AG10803 (cell line): ENCODE data around the gene FIGLA.

Source experiments
- DNase-seq: peaks from one replicate; pipeline ENCODE4 v3.0.0; 2010; ENCODE audit warnings: low read depth
- H3K4me3 ChIP-seq: 2 replicates; pipeline ENCODE4 v1.5.1; 2011; ENCODE audit warnings: mild to moderate bottlenecking, low read length, control low read depth
- TF ChIP-seq, protein P1 (sequence below): conservative IDR thresholded peaks from 2 replicates; pipeline ENCODE4 v1.5.1; 2011; ENCODE audit warnings: mild to moderate bottlenecking, low read length, control low read depth, inconsistent platforms

Gene FIGLA, protein sequence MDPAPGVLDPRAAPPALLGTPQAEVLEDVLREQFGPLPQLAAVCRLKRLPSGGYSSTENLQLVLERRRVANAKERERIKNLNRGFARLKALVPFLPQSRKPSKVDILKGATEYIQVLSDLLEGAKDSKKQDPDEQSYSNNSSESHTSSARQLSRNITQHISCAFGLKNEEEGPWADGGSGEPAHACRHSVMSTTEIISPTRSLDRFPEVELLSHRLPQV

GRCh38 chr2:70790136-70790828 is at the start of gene FIGLA:
FIGLA (minus strand) TSS chr2:70790643; CDS start chr2:70790638, 5 bp downstream.
- peak within 1 kb of the TSS; percentile 27 for H3K4me3 ChIP-seq
- no peak for DNase-seq
- TF ChIP-seq, protein P1, sequence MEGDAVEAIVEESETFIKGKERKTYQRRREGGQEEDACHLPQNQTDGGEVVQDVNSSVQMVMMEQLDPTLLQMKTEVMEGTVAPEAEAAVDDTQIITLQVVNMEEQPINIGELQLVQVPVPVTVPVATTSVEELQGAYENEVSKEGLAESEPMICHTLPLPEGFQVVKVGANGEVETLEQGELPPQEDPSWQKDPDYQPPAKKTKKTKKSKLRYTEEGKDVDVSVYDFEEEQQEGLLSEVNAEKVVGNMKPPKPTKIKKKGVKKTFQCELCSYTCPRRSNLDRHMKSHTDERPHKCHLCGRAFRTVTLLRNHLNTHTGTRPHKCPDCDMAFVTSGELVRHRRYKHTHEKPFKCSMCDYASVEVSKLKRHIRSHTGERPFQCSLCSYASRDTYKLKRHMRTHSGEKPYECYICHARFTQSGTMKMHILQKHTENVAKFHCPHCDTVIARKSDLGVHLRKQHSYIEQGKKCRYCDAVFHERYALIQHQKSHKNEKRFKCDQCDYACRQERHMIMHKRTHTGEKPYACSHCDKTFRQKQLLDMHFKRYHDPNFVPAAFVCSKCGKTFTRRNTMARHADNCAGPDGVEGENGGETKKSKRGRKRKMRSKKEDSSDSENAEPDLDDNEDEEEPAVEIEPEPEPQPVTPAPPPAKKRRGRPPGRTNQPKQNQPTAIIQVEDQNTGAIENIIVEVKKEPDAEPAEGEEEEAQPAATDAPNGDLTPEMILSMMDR = no peak

DNA sequence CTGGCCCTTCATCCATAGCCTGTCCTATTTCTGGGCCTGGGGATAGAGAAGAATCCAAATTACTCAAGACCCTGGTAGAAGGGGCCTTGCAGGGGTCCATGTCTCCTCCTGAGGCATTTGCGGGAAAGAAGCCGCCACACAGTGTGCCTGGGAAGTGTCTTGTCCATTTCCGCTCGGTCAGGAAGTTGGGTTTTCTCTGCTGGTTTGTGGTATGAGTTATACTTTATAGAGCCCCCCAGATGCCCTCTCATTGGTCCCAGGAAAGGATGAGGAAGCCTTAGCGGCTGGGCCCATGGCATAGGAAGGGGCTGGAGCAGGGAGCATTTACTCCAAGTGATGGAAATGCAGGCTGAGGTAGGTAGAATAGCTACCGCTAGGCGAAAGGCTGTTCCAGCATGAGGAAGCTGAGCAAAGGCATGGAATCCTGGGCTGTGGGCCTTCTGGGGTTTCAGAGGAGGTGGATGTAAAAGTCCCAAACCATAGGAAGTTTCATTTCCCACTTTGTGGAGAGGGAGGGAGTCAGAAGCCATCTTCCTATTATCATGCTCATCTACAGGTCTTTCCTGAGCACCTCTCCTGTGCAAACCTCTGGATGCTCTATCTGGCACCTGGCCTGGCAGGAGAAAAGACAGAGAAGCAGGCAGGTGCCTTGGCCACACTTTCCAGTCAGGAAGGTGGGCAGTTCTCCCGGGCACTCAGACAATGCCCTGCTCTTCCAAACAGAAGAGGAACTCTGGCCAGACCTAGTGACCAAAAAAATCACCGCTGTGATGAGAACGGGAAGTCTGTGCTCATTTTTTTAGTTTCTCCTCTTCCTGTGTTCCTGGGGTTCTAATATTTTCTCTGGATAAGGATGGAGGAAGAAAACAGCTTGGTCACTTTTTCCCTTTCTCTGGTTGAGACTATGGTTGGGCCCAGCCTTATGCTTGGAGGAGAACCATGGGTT is 47.8 kb upstream of the FIGLA start:
- no peak for DNase-seq
- TF ChIP-seq, protein P1 = no peak
- H3K4me3 ChIP-seq = no peak overlapping the region

- DNase-seq = no peak
- no peak within 1 kb of the TSS for H3K4me3 ChIP-seq
- TF ChIP-seq, protein P1 = no peak
Measured at GRCh38 chr2:70835643-70836042, 45.2 kb upstream of the FIGLA start, which contains the start of gene CD207. CD207 (minus strand) TSS chr2:70835816; CDS start chr2:70835776, 40 bp downstream.

DNA sequence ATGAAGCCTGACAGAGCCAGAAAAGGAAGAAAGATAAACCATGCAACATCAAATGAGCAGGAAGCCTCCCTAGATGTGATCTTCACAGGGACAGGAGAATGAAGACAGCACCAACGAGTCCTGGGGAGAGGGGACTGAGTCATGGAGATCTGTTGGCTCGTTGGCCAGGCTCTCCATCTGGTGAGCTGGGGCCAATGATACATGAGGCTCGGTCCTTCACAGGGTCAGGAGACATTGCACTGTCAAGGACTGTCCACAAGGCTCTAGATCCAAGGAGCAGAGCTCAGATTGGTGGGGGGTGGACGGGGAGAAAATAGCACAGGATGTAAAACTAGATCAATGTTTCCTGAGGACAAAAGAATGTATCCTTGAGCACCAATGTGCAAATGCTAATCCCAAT is 44.4 kb upstream of the FIGLA start:
- DNase-seq = no peak
- no peak overlapping the region for H3K4me3 ChIP-seq
- TF ChIP-seq, protein P1 = no peak

GRCh38 chr2:70834106-70834505 is 43.7 kb upstream of the FIGLA start:
- no peak for DNase-seq
- no peak overlapping the region for H3K4me3 ChIP-seq
- TF ChIP-seq, protein P1 = no peak

GRCh38 chr2:70833246-70833645 is 42.8 kb upstream of the FIGLA start:
- DNase-seq = no peak
- TF ChIP-seq, protein P1 = no peak

More at GRCh38 chr2:70833246-70833645, 42.8 kb upstream of the FIGLA start:
- H3K4me3 ChIP-seq = no peak overlapping the region
